Measurements from ENCODE around the gene NXN. TPM values are rescaled to one million over a fixed set of nuclear protein-coding genes. Genes with fewer than 3 reads are reported as not detected.
"Not testable (repeated sequence)": the region's sequence is repeated elsewhere in the genome, so short reads cannot be mapped to it uniquely, and the experiment has no call there.

Gene NXN
- total RNA-seq, 1 experiment from 2014 or later = 142 TPM

- no peaks in the 10 kb centered on the region for H3K27me3 ChIP-seq (ENCODE audit: control insufficient read depth, insufficient read depth, low read length)
- no peak overlapping the region for H3K4me3 ChIP-seq (ENCODE audit: insufficient read depth, low read depth, low read length)
- H3K36me3 ChIP-seq (replicated peaks; ENCODE audit: control insufficient read depth, insufficient read depth, low read length) = 0 out of 2 replicates have a peak, but pooled peaks cover 2% of the 10 kb centered on the region
- DNase-seq = no peak
These were observed 107.6 kb downstream of the NXN start for GRCh38 chr17:871751-872519.

GRCh38 chr17:869567-870525 is 109.7 kb downstream of the NXN start:
- Histone ChIP-seq H3K36me3 (replicated peaks; ENCODE audit: control insufficient read depth, insufficient read depth, low read length) (peaks cover 4% of the 10 kb centered on the region; the same call in 1 of the 2 replicates), H3K27me3 (ENCODE audit: control insufficient read depth, insufficient read depth, low read length) (no peaks in the 10 kb centered on the region), H3K4me3 (ENCODE audit: insufficient read depth, low read depth, low read length) (no peak overlapping the region)
- no peak for DNase-seq

- Histone ChIP-seq H3K4me3 (ENCODE audit: insufficient read depth, low read depth, low read length) (no peak overlapping the region), H3K27me3 (ENCODE audit: control insufficient read depth, insufficient read depth, low read length) (no peaks in the 10 kb centered on the region), H3K36me3 (replicated peaks; ENCODE audit: control insufficient read depth, insufficient read depth, low read length) (peaks cover 4% of the 10 kb centered on the region; the same call in 1 of the 2 replicates)
- no peak for DNase-seq
These were observed 110.5 kb downstream of the NXN start for GRCh38 chr17:869086-869485.

- H3K4me3 ChIP-seq (ENCODE audit: insufficient read depth, low read depth, low read length) = no peak overlapping the region
- H3K27me3 ChIP-seq (ENCODE audit: control insufficient read depth, insufficient read depth, low read length) = no peaks in the 10 kb centered on the region
- H3K36me3 ChIP-seq (replicated peaks; ENCODE audit: control insufficient read depth, insufficient read depth, low read length) = peaks cover 7% of the 10 kb centered on the region
- no peak for DNase-seq
These were observed 111.6 kb downstream of the NXN start for GRCh38 chr17:867896-868489.

GRCh38 chr17:867238-867637 is 112.3 kb downstream of the NXN start:
- H3K27me3 ChIP-seq (ENCODE audit: control insufficient read depth, insufficient read depth, low read length); DNase-seq; H3K4me3 ChIP-seq (ENCODE audit: insufficient read depth, low read depth, low read length); H3K36me3 ChIP-seq (replicated peaks; ENCODE audit: control insufficient read depth, insufficient read depth, low read length): not testable (repeated sequence)

- Histone ChIP-seq H3K36me3 (replicated peaks; ENCODE audit: control insufficient read depth, insufficient read depth, low read length) (peaks cover 7% of the 10 kb centered on the region), H3K27me3 (ENCODE audit: control insufficient read depth, insufficient read depth, low read length) (no peaks in the 10 kb centered on the region), H3K4me3 (ENCODE audit: insufficient read depth, low read depth, low read length) (no peak overlapping the region)
- no peak for DNase-seq
These were observed 112.9 kb downstream of the NXN start for GRCh38 chr17:866568-867103.

GRCh38 chr17:864315-864714 is 115.3 kb downstream of the NXN start:
- DNase-seq = no peak
- Histone ChIP-seq H3K27me3 (ENCODE audit: control insufficient read depth, insufficient read depth, low read length) (no peaks in the 10 kb centered on the region), H3K36me3 (replicated peaks; ENCODE audit: control insufficient read depth, insufficient read depth, low read length) (peaks cover 7% of the 10 kb centered on the region), H3K4me3 (ENCODE audit: insufficient read depth, low read depth, low read length) (no peak overlapping the region)

- no peak for DNase-seq
- Histone ChIP-seq H3K27me3 (ENCODE audit: control insufficient read depth, insufficient read depth, low read length) (no peaks in the 10 kb centered on the region), H3K4me3 (ENCODE audit: insufficient read depth, low read depth, low read length) (no peak overlapping the region), H3K36me3 (replicated peaks; ENCODE audit: control insufficient read depth, insufficient read depth, low read length) (peaks cover 7% of the 10 kb centered on the region)
These were observed 115.7 kb downstream of the NXN start for GRCh38 chr17:863880-864279.

- Histone ChIP-seq H3K36me3 (replicated peaks; ENCODE audit: control insufficient read depth, insufficient read depth, low read length) (peaks cover 5% of the 10 kb centered on the region), H3K4me3 (ENCODE audit: insufficient read depth, low read depth, low read length) (no peak overlapping the region), H3K27me3 (ENCODE audit: control insufficient read depth, insufficient read depth, low read length) (no peaks in the 10 kb centered on the region)
- DNase-seq = no peak
These were observed 117.0 kb downstream of the NXN start for GRCh38 chr17:862582-862981.

- Histone ChIP-seq H3K36me3 (replicated peaks; ENCODE audit: control insufficient read depth, insufficient read depth, low read length) (peaks cover 3% of the 10 kb centered on the region), H3K27me3 (ENCODE audit: control insufficient read depth, insufficient read depth, low read length) (no peaks in the 10 kb centered on the region), H3K4me3 (ENCODE audit: insufficient read depth, low read depth, low read length) (no peak overlapping the region)
- no peak for DNase-seq
These were observed 118.2 kb downstream of the NXN start for GRCh38 chr17:861364-861763.

- H3K27me3 ChIP-seq (ENCODE audit: control insufficient read depth, insufficient read depth, low read length) = no peaks in the 10 kb centered on the region
- H3K4me3 ChIP-seq (ENCODE audit: insufficient read depth, low read depth, low read length) = no peak overlapping the region
- no peak for DNase-seq
- H3K36me3 ChIP-seq (replicated peaks; ENCODE audit: control insufficient read depth, insufficient read depth, low read length) = peaks cover 3% of the 10 kb centered on the region
These were observed 118.8 kb downstream of the NXN start for GRCh38 chr17:860805-861204.

- no peak for DNase-seq
- H3K4me3 ChIP-seq (ENCODE audit: insufficient read depth, low read depth, low read length) = no peak overlapping the region
- H3K36me3 ChIP-seq (replicated peaks; ENCODE audit: control insufficient read depth, insufficient read depth, low read length) = peaks cover 3% of the 10 kb centered on the region
- no peaks in the 10 kb centered on the region for H3K27me3 ChIP-seq (ENCODE audit: control insufficient read depth, insufficient read depth, low read length)
These were observed 119.8 kb downstream of the NXN start for GRCh38 chr17:859824-860195.

- no peak for DNase-seq
- no peak overlapping the region for H3K4me3 ChIP-seq (ENCODE audit: insufficient read depth, low read depth, low read length)
- peaks cover 3% of the 10 kb centered on the region for H3K36me3 ChIP-seq (replicated peaks; ENCODE audit: control insufficient read depth, insufficient read depth, low read length)
- H3K27me3 ChIP-seq (ENCODE audit: control insufficient read depth, insufficient read depth, low read length) = no peaks in the 10 kb centered on the region
These were observed 120.3 kb downstream of the NXN start for GRCh38 chr17:859061-859823.

GRCh38 chr17:856149-856548 is 123.4 kb downstream of the NXN start:
- Histone ChIP-seq H3K27me3 (ENCODE audit: control insufficient read depth, insufficient read depth, low read length) (no peaks in the 10 kb centered on the region), H3K36me3 (replicated peaks; ENCODE audit: control insufficient read depth, insufficient read depth, low read length) (no peaks in the 10 kb centered on the region), H3K4me3 (ENCODE audit: insufficient read depth, low read depth, low read length) (no peak overlapping the region)
- DNase-seq = no peak
